Calu3 (cell line): ENCODE results near the gene BCAS3. TPM values are rescaled to one million over a fixed set of nuclear protein-coding genes. Genes with fewer than 3 reads are reported as not detected.

ENCODE experiments used
- BruUV-seq: library from RNA; stranded (reverse); fragments of 400-500 nt; replicated peaks from 2 replicates; lab custom pipeline; 2021; lab: Mats Ljungman, UMichigan
- CTCF ChIA-PET: fragments of 300-600 bp; sonication (Branson Sonifier 250); formaldehyde crosslinking; loops from one replicate; lab custom pipeline; 2022; ENCODE audit warnings: antibody characterized with exemption; lab: Charles Lee
- DNase-seq: peaks from one replicate; pipeline ENCODE4 v3.0.0; 2022
- H3K27ac Mint-ChIP-seq: one replicate; pipeline ENCODE4 v1.8.0; 2022; ENCODE audit warnings: mixed read lengths; ENCODE audit not compliant: unreplicated experiment
- H3K27me3 Mint-ChIP-seq: one replicate; pipeline ENCODE4 v1.8.0; 2022; ENCODE audit warnings: mixed read lengths; ENCODE audit not compliant: unreplicated experiment
- H3K36me3 Mint-ChIP-seq: one replicate; pipeline ENCODE4 v1.8.0; 2022; ENCODE audit warnings: mild to moderate bottlenecking, moderate library complexity, mixed read lengths; ENCODE audit not compliant: insufficient read depth, unreplicated experiment
- H3K4me1 Mint-ChIP-seq: one replicate; pipeline ENCODE4 v1.8.0; 2022; ENCODE audit warnings: mild to moderate bottlenecking, low read depth, mixed read lengths; ENCODE audit not compliant: unreplicated experiment
- H3K4me3 Mint-ChIP-seq: one replicate; pipeline ENCODE4 v1.8.0; 2022; ENCODE audit warnings: mild to moderate bottlenecking, low read depth, moderate library complexity, mixed read lengths; ENCODE audit not compliant: unreplicated experiment
- H3K9me3 Mint-ChIP-seq: one replicate; pipeline ENCODE4 v1.8.0; 2022; ENCODE audit warnings: low read depth, mixed read lengths; ENCODE audit not compliant: unreplicated experiment
- CTCF ChIP-seq: fragments of 200-600 bp; IDR thresholded peaks from one replicate; pipeline ENCODE4 v1.8.0; 2022; ENCODE audit warnings: antibody characterized with exemption; ENCODE audit not compliant: unreplicated experiment
- intact Hi-C: fragments of 100-400 bp; cut with micrococcal nuclease; formaldehyde crosslinking; loops from one replicate; pipeline ENCODE4 v1.10.0; 2022; ENCODE audit not compliant: unreplicated experiment
- total RNA-seq: library from RNA; stranded (reverse); gene quantifications from 2 replicates; pipeline ENCODE4 v1.2.3, GENCODE V29; 2022

The BCAS3 gene
- total RNA-seq, 1 experiment from 2014 or later = 10.9 TPM

GRCh38 chr17:61310590-61310989 lies 632.9 kb downstream of the BCAS3 start:
- Mint-ChIP-seq H3K9me3 (no peaks in the 10 kb centered on the region), H3K4me1 (no peaks in the 10 kb centered on the region), H3K4me3 (no peak overlapping the region), H3K27me3 (peaks cover 21% of the 10 kb centered on the region), H3K36me3 (no peaks in the 10 kb centered on the region), H3K27ac (no peak overlapping the region)
- CTCF ChIA-PET = no interaction called here
- DNase-seq = no peak
- TF ChIP-seq CTCF = no peak
- no TSS peak for BruUV-seq
- intact Hi-C loops = no loop called here

GRCh38 chr17:61312406-61313295 lies 635.0 kb downstream of the BCAS3 start:
- Mint-ChIP-seq H3K4me1 (no peaks in the 10 kb centered on the region), H3K27ac (no peak overlapping the region), H3K9me3 (no peaks in the 10 kb centered on the region), H3K4me3 (no peak overlapping the region), H3K27me3 (peaks cover 21% of the 10 kb centered on the region), H3K36me3 (no peaks in the 10 kb centered on the region)
- intact Hi-C loops = no loop called here
- no peak for DNase-seq
- no TSS peak for BruUV-seq
- CTCF ChIA-PET = no interaction called here
- TF ChIP-seq CTCF = no peak

- DNase-seq = no peak
- Mint-ChIP-seq H3K36me3 (no peaks in the 10 kb centered on the region), H3K27me3 (peaks cover 21% of the 10 kb centered on the region), H3K4me1 (no peaks in the 10 kb centered on the region), H3K4me3 (no peak overlapping the region), H3K27ac (no peak overlapping the region), H3K9me3 (no peaks in the 10 kb centered on the region)
- BruUV-seq = no TSS peak
- TF ChIP-seq CTCF = no peak
- CTCF ChIA-PET = interaction anchor here (0.6 kb wide), 1 partner anchor 589 kb away, joined by 5 read pairs; no protein-coding TSS in a partner anchor
- intact Hi-C loops = no loop called here
These were observed 636.0 kb downstream of the BCAS3 start for GRCh38 chr17:61313461-61314326.

GRCh38 chr17:61314368-61315078 lies 636.9 kb downstream of the BCAS3 start:
- no peak for DNase-seq
- intact Hi-C loops = no loop called here
- TF ChIP-seq CTCF = no peak
- peaks cover 21% of the 10 kb centered on the region for H3K27me3 Mint-ChIP-seq
- H3K9me3 Mint-ChIP-seq = no peaks in the 10 kb centered on the region
- CTCF ChIA-PET = no interaction called here
- no peak overlapping the region for H3K27ac Mint-ChIP-seq
- BruUV-seq = no TSS peak
- H3K4me1 Mint-ChIP-seq = no peaks in the 10 kb centered on the region
- H3K36me3 Mint-ChIP-seq = no peaks in the 10 kb centered on the region
- H3K4me3 Mint-ChIP-seq = no peak overlapping the region
